Activated CD8-positive, alpha-beta memory T cell treated with anti-CD3 and anti-CD28 coated beads for 48 hours (primary cell): ENCODE measurements around the gene FBXW12.
A peak's percentile ranks its signal among the peaks of the same experiment; 100 is the strongest.

Experiments used
- DNase-seq, 3 experiments: peaks; one replicate each; pipeline ENCODE4 v3.0.0-alpha.2; 2020; ENCODE audit warnings: low read depth in 2 of 3, low spot score in 2 of 3

The FBXW12 gene

GRCh38 chr3:48434591-48435222, 62.7 kb downstream of the FBXW12 start:
- no peak for DNase-seq

GRCh38 chr3:48435223-48435595, 63.2 kb downstream of the FBXW12 start:
- DNase-seq: no peak

- DNase-seq: peak; percentile 57 to 69 (median 68)
Measured at GRCh38 chr3:48435774-48436476, 63.9 kb downstream of the FBXW12 start.

GRCh38 chr3:48436477-48436787, 64.4 kb downstream of the FBXW12 start:
- DNase-seq: no peak

- DNase-seq: no peak
Measured at GRCh38 chr3:48436855-48437254, 64.8 kb downstream of the FBXW12 start.

GRCh38 chr3:48437812-48438211, 65.8 kb downstream of the FBXW12 start:
- DNase-seq: no peak

- DNase-seq: peak; percentile 88 to 96 (median 93)
Measured at GRCh38 chr3:48439820-48440589, 68.0 kb downstream of the FBXW12 start, which contains the start of the genes CCDC51 and TMA7. TSS of gene CCDC51 (minus strand) at chr3:48440119. CDS start at chr3:48435128, 4,991 bp downstream. TSS of gene TMA7 (plus strand) at chr3:48440257. CDS start at chr3:48440297, 40 bp downstream.

- no peak for DNase-seq
Measured at GRCh38 chr3:48440590-48440958, 68.6 kb downstream of the FBXW12 start.

- DNase-seq: no peak
Measured at GRCh38 chr3:48441940-48442339, 69.9 kb downstream of the FBXW12 start.
